Kidney epithelial cell (primary cell): ENCODE data around the gene SORCS2. TPM values are rescaled to one million over a fixed set of nuclear protein-coding genes. Genes with fewer than 3 reads are reported as not detected.

ENCODE experiments used
- DNase-seq: peaks from one replicate; pipeline ENCODE4 v3.0.0-alpha.2; 2010; ENCODE audit warnings: low read depth
- H3K27me3 ChIP-seq: 2 replicates; pipeline ENCODE4 v1.6.0; 2011; ENCODE audit warnings: low read length; ENCODE audit not compliant: control insufficient read depth, insufficient read depth
- H3K36me3 ChIP-seq: 2 replicates; pipeline ENCODE4 v1.5.1; 2011; ENCODE audit warnings: low read length; ENCODE audit not compliant: control insufficient read depth, insufficient read depth
- H3K4me3 ChIP-seq: 2 replicates; pipeline ENCODE4 v1.5.1; 2011; ENCODE audit warnings: low read depth, mild to moderate bottlenecking, control low read depth, low read length
- CTCF ChIP-seq: IDR thresholded peaks from 2 replicates; pipeline ENCODE4 v1.5.1; 2011; ENCODE audit warnings: mild to moderate bottlenecking, moderate library complexity, low read length, control low read depth, inconsistent platforms; ENCODE audit not compliant: insufficient read depth, poor library complexity, severe bottlenecking
- total RNA-seq: library from RNA; depleted of rRNA; stranded (reverse); fragments of >200 nt; gene quantifications from 2 replicates; pipeline ENCODE4 v1.2.3, GENCODE V29; 2015

Gene SORCS2
- total RNA-seq, 1 donor from 2014 or later: 1.4 TPM

GRCh38 chr4:7666744-7667143 is 474.4 kb downstream of the SORCS2 start:
- H3K27me3 ChIP-seq: peaks cover 6% of the 10 kb centered on the region
- H3K36me3 ChIP-seq: no peaks in the 10 kb centered on the region
- DNase-seq: no peak
- TF ChIP-seq CTCF: no peak
- no peak overlapping the region for H3K4me3 ChIP-seq

- H3K27me3 ChIP-seq: peaks cover 6% of the 10 kb centered on the region
Measured at GRCh38 chr4:7668271-7668670, 475.9 kb downstream of the SORCS2 start.

GRCh38 chr4:7668826-7669225 is 476.5 kb downstream of the SORCS2 start:
- no peak for DNase-seq
- Histone ChIP-seq H3K27me3 (peaks cover 6% of the 10 kb centered on the region), H3K4me3 (no peak overlapping the region), H3K36me3 (no peaks in the 10 kb centered on the region)
- no peak for TF ChIP-seq CTCF

More at GRCh38 chr4:7668271-7668670, 475.9 kb downstream of the SORCS2 start:
- H3K36me3 ChIP-seq: no peaks in the 10 kb centered on the region
- H3K4me3 ChIP-seq: no peak overlapping the region
- TF ChIP-seq CTCF: no peak
- no peak for DNase-seq

GRCh38 chr4:7672601-7673000 is 480.3 kb downstream of the SORCS2 start:
- DNase-seq: no peak
- no peak overlapping the region for H3K4me3 ChIP-seq
- peaks cover 8% of the 10 kb centered on the region for H3K27me3 ChIP-seq
- no peak for TF ChIP-seq CTCF
- no peaks in the 10 kb centered on the region for H3K36me3 ChIP-seq

GRCh38 chr4:7673121-7673520 is 480.8 kb downstream of the SORCS2 start:
- TF ChIP-seq CTCF: no peak
- DNase-seq: no peak
- H3K36me3 ChIP-seq: no peaks in the 10 kb centered on the region
- H3K4me3 ChIP-seq: no peak overlapping the region
- peaks cover 8% of the 10 kb centered on the region for H3K27me3 ChIP-seq

- no peaks in the 10 kb centered on the region for H3K36me3 ChIP-seq
- no peak overlapping the region for H3K4me3 ChIP-seq
- no peak for DNase-seq
- no peak for TF ChIP-seq CTCF
- H3K27me3 ChIP-seq: peaks cover 13% of the 10 kb centered on the region
Measured at GRCh38 chr4:7674706-7675105, 482.4 kb downstream of the SORCS2 start.
